ENCODE measurements around the gene NRXN3.

DNA sequence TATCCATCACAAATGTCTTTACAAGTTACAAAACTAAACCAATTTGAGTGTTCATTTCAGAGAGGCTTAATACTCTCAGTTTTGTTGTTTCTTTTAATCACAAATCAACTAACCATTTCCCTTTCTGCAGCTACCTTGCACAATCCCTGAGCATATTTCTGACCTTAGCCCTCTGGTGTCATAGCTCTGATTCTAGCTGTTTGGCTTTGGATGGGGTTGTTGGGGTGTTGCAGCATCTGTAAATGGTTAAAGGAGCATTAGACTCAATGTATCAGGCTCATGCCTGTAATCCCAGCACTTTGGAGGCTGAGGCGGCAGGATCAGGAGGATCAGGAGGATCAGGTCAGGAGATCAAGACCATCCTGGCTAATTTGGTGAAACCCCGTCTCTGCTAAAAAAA lies 461.4 kb downstream of the NRXN3 start:
- TF ChIP-seq, protein P1, sequence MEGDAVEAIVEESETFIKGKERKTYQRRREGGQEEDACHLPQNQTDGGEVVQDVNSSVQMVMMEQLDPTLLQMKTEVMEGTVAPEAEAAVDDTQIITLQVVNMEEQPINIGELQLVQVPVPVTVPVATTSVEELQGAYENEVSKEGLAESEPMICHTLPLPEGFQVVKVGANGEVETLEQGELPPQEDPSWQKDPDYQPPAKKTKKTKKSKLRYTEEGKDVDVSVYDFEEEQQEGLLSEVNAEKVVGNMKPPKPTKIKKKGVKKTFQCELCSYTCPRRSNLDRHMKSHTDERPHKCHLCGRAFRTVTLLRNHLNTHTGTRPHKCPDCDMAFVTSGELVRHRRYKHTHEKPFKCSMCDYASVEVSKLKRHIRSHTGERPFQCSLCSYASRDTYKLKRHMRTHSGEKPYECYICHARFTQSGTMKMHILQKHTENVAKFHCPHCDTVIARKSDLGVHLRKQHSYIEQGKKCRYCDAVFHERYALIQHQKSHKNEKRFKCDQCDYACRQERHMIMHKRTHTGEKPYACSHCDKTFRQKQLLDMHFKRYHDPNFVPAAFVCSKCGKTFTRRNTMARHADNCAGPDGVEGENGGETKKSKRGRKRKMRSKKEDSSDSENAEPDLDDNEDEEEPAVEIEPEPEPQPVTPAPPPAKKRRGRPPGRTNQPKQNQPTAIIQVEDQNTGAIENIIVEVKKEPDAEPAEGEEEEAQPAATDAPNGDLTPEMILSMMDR (IDR thresholded peaks at IDR 0.05): no peak
- no peak for TF ChIP-seq POLR2A (IDR thresholded peaks at IDR 0.05)

All from heart left ventricle (tissue), 13 donors.